ENCODE measurements around the gene SCN1A. TPM values are rescaled to one million over a fixed set of nuclear protein-coding genes. Genes with fewer than 3 reads are reported as not detected.
A peak's percentile ranks its signal among the peaks of the same experiment; 100 is the strongest.

SCN1A gene
- total and polyA plus RNA-seq, 2 of the 13 experiments (the other 11 are each of a cell fraction or from before 2014, with no cell fraction given) = 19.9 to 39.4 TPM

- TF ChIP-seq MAX (IDR thresholded peaks at IDR 0.05) (peak; percentile 78; the same call in 1 of the 2 replicates), ZNF605 (CRISPR knock-in tag; IDR thresholded peaks at IDR 0.05) (no peak), ZNF138 (CRISPR knock-in tag; IDR thresholded peaks at IDR 0.05; ENCODE audit: low read depth) (no peak), ZFP62 (CRISPR knock-in tag; IDR thresholded peaks at IDR 0.05) (no peak), TMF1 (CRISPR knock-in tag; IDR thresholded peaks at IDR 0.05; ENCODE audit: low read depth) (no peak), ZNF616 (CRISPR knock-in tag; IDR thresholded peaks at IDR 0.05; ENCODE audit: low read depth) (no peak), KLF16 (CRISPR knock-in tag; IDR thresholded peaks at IDR 0.05) (peak in 1 of 2 experiments; percentile 70; a peak in 2 of 4 replicates), ZNF782 (CRISPR knock-in tag; IDR thresholded peaks at IDR 0.05; ENCODE audit: borderline replicate concordance) (no peak), RBM39 (IDR thresholded peaks at IDR 0.05; ENCODE audit: low read depth, low read length, poor library complexity, severe bottlenecking) (no peak), RBAK (CRISPR knock-in tag; IDR thresholded peaks at IDR 0.05) (no peak), MLXIP (CRISPR knock-in tag; IDR thresholded peaks at IDR 0.05; ENCODE audit: borderline replicate concordance) (peak; percentile 78; the same call in 1 of the 2 replicates), ZSCAN12 (CRISPR knock-in tag; IDR thresholded peaks at IDR 0.05) (no peak), PHF21A (CRISPR knock-in tag; IDR thresholded peaks at IDR 0.05) (peak; percentile 28; the same call in 1 of the 2 replicates), CEBPB (IDR thresholded peaks at IDR 0.05; ENCODE audit: borderline replicate concordance, low read depth, low read length) (peak; percentile 41; the same call in 1 of the 2 replicates), TFE3 (CRISPR knock-in tag; IDR thresholded peaks at IDR 0.05) (peak; percentile 95), KLF13 (CRISPR knock-in tag; IDR thresholded peaks at IDR 0.05) (no peak), ZFAT (CRISPR knock-in tag; conservative IDR thresholded peaks at IDR 0.05) (no peak)
- TF ChIP-seq, protein P1, sequence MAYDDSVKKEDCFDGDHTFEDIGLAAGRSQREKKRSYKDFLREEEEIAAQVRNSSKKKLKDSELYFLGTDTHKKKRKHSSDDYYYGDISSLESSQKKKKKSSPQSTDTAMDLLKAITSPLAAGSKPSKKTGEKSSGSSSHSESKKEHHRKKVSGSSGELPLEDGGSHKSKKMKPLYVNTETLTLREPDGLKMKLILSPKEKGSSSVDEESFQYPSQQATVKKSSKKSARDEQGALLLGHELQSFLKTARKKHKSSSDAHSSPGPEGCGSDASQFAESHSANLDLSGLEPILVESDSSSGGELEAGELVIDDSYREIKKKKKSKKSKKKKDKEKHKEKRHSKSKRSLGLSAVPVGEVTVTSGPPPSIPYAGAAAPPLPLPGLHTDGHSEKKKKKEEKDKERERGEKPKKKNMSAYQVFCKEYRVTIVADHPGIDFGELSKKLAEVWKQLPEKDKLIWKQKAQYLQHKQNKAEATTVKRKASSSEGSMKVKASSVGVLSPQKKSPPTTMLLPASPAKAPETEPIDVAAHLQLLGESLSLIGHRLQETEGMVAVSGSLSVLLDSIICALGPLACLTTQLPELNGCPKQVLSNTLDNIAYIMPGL (CRISPR knock-in tag; IDR thresholded peaks at IDR 0.05; ENCODE audit: borderline replicate concordance in 1 of 2, low read depth in 1 of 2) = peak; percentile 8 to 31; a peak in 1 of 4 replicates
- TF ChIP-seq, protein P2, sequence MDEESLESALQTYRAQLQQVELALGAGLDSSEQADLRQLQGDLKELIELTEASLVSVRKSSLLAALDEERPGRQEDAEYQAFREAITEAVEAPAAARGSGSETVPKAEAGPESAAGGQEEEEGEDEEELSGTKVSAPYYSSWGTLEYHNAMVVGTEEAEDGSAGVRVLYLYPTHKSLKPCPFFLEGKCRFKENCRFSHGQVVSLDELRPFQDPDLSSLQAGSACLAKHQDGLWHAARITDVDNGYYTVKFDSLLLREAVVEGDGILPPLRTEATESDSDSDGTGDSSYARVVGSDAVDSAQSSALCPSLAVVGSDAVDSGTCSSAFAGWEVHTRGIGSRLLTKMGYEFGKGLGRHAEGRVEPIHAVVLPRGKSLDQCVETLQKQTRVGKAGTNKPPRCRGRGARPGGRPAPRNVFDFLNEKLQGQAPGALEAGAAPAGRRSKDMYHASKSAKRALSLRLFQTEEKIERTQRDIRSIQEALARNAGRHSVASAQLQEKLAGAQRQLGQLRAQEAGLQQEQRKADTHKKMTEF (CRISPR knock-in tag; IDR thresholded peaks at IDR 0.05) = peak; percentile 91
These were observed 6.7 kb upstream of the SCN1A start (continued) for GRCh38 chr2:166134252-166135151.
